ENCODE data around the gene CYB5R4.
A peak's percentile ranks its signal among the peaks of the same experiment; 100 is the strongest.
"Not testable (repeated sequence)": the region's sequence is repeated elsewhere in the genome, so short reads cannot be mapped to it uniquely, and the experiment has no call there.

CYB5R4 gene

DNA sequence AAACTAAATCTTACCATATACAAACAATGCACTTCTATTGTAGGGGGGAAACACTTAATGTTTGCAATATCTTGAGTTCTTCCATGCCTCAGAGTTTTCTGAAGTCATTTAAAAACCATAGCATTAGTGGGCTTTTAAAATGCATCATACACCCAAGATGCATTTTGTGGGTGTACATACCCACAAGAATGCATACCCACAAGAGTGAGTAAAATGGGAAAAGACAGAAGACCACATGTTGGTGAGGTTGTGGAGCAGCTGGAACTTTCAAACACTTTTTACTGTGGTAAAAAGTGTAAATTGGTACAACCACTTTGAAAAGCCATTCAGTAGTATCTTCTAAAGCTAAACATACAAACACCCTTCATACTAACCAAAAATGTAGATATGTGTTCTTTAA, 57.5 kb downstream of the CYB5R4 start:
- DNase-seq, result peak; percentile 10

- no peak for DNase-seq
Measured at GRCh38 chr6:83920017-83920416, 60.5 kb downstream of the CYB5R4 start.

DNA sequence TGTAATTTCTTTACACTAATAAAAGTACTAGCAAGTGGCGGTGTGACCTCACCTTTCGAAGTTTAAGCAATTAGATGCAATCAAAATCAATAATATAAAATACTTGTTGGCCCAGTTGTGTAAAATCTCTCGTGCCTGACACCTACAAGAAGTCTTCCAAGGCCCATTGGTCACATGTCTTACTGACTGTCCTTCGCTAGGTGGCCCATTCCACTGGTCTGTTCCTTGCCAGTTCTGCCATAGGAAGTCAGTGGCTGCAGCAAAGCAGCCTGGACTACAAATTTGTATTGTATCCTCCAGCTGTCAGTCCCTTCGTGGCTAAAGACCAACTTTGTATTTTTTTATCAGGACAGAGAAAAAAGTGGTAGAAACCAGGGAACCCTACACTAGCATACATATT, 61.8 kb downstream of the CYB5R4 start:
- no peak for DNase-seq

DNA sequence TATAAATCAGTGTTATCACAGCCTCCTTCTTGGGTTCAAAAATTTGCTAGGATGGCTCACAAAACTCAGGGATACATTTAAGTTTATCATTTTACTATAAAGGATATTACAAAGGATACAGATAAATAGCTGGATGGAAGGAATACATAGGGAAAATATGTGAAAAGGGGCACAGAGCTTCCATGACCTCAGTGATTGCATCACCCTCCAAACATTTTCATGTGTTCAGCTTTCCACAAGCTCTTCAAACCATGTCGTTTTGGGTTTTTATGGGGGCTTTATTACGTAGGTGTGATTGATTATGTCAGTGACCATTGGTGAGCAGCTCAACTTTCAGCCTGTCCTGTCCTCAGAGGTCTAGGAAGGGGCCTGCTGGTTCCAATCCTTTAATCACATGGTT, 68.0 kb downstream of the CYB5R4 start:
- DNase-seq, result no peak

- no peak for DNase-seq
Measured at GRCh38 chr6:83928286-83928685, 68.8 kb downstream of the CYB5R4 start.

GRCh38 chr6:83946201-83946833, 86.8 kb downstream of the CYB5R4 start:
- DNase-seq, result not testable (repeated sequence)

- DNase-seq, result not testable (repeated sequence)
Measured at GRCh38 chr6:83947983-83948382, 88.5 kb downstream of the CYB5R4 start.

DNA sequence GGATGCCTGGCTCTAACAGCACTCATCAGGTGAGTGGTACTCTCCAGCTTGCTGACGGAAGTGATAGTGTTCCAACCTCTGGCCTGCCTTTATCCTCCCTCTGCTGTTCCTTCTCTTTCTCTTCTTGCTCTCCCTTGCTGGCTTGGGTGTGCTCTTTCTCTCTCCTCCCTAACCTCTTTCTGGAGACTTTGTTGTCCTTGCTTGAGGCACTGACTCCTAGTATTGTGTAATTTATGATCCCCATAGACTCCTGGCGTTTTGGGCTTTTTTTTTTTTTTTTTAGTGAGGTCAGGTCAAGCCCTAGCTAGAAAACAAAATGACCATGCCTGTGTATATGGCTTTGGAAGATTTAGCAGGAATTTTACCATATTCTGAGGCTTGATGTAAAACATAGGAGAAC, 89.4 kb downstream of the CYB5R4 start:
- no peak for DNase-seq

DNA sequence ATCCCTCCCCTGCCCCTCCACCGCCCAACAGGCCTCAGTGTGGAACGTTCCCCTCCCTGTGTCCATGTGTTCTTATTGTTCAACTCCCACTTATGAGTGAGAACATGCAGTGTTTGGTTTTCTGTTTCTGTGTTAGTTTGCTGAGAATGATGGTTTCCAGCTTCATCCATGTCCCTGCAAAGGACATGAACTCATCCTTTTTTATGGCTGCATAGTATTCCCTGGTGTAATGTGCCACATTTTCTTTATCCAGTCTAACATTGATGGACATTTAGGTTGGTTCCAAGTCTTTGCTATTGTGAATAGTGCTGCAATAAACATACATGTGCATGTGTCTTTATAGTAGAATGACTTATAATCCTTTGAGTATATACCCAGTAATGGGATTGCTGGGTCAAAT, 91.9 kb downstream of the CYB5R4 start:
- not testable (repeated sequence) for DNase-seq

GRCh38 chr6:83952830-83953229, 93.3 kb downstream of the CYB5R4 start:
- peak; percentile 27 for DNase-seq

- DNase-seq, result no peak
Measured at GRCh38 chr6:83954371-83954770, 94.9 kb downstream of the CYB5R4 start.

- DNase-seq, result peak; percentile 29
Measured at GRCh38 chr6:83958241-83958685, 98.8 kb downstream of the CYB5R4 start.

DNA sequence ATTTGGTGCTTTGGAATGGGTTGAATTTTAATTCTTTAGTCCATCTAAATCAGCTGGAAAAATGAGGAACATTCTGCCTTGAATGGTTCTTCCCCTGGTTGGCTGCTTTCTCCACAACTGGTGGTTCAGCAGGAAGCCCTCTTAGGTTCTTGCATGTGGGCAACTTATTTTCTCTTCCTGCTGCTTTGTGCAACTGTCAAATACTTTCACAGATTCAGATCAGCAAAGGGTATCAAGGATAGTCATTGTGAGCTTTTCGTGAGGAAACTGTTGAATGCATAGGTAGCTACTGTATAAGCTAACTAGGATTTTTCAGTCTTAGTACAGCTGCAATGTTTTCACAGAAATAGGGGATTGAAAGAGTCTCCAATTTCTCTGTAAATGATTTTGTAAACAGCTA, 101.2 kb downstream of the CYB5R4 start:
- peak; percentile 64 for DNase-seq

DNA sequence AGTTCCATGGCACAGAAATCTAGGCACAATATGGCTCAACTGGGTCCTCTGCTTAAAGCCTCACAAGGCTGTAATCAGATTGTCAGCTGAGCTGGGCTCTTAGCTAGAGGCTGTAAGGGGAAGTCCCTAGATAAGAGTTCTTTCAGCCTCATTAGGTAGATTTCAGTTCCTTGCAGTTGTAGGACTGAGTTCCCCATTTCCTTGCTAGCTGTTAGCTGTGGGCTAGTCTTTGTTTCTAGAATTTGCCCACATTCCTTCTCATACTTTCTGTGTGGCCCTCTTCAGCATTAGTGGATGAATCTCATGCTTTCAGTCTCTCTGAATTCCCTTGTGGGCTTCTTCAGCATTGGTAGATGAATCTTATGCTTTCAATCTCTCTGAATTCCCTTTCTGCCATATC, 103.1 kb downstream of the CYB5R4 start:
- peak; percentile 8 for DNase-seq

- no peak for DNase-seq
Measured at GRCh38 chr6:83966539-83966938, 107.0 kb downstream of the CYB5R4 start.

- no peak for DNase-seq
Measured at GRCh38 chr6:83970582-83970981, 111.1 kb downstream of the CYB5R4 start.

GRCh38 chr6:83974409-83975050, 115.0 kb downstream of the CYB5R4 start:
- DNase-seq, result no peak

DNA sequence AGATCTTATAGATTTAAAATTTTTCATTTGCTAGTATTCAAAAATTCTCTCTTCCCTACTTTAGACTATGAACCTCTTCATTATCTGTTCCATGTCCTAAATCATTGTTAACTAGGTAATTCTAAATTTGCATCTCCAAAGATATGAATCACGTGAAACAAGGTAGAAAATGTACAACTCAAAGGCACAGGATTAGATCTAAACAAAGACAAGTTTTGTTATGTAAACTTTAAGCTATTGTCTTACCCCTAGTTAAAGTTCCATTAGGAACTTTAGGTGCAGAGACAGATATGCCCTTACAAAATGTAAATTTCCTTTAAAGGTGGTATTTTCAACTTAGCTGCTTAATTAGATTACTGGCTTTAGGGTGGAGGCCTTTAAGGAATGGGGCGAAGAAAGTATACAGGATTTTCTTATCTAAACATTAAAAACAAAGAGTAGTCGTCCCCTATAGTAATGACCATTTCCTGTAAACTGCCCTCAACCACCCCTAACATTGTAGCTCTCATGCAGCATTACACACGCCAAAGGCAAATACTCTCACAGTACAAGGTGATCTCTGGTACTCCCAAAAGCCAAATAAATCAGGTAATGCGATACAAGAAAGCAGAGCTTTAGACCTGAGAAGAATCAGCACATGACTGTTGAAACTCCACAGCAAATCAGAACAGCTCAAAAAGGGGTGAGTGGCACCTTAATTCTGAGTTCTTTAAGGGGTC, 116.7 kb downstream of the CYB5R4 start:
- no peak for DNase-seq

DNA sequence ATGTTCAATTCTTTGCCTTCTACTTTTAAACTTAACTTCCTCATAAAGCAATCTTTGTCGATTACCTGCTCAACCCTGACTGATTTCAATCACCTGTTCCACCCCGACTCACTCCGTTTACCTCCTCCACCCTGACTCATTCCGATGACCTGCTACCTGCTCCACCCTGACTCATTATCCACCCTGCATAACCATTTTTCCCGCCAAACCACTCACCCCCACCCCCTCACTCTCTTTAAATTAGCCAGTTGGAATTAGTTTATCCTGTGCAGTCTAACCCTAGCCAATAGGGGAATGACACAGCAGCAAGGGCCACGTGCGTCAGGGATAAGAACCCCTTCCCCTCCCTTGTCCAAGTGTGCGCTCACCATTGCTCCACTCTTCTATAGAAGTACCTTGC, 117.4 kb downstream of the CYB5R4 start:
- DNase-seq, result no peak

DNA sequence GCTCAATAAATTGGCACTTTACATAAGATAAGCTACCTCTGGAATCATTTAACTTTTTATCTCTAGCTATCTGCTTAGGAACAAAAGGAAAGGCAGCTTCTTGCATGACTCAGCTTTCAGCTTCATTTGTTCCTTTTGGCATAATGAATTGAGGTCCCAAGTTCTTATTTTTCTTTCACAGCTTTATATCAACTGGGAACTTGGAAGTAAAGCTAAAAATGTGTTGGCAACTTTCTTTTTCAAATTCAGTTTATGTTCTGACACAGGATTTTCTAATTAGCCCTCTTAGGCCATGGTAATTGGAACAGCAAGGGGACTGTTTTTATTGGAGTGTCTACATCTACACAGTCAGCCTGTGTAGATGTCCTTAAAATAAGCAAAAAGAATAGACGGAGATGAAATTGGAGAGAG, 118.8 kb downstream of the CYB5R4 start:
- DNase-seq, result no peak

DNA sequence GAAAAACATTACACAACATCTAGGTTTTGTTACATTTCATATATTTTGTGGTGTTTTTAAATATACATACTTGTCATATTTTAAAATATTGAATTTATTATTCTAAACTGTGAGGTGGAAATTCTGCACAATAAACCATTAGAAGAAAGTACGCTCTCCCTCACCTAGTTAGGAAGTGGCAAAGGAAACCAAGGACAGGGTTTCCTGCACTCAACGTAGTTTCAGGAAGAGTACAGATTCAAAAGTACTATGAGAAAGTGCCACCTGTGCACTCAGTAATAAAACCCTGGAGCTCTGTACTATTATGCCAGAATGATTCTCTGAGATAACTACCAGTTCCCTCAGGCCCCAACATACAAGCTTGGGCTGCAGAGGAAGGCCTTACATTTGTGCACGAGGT, 119.5 kb downstream of the CYB5R4 start:
- no peak for DNase-seq

DNA sequence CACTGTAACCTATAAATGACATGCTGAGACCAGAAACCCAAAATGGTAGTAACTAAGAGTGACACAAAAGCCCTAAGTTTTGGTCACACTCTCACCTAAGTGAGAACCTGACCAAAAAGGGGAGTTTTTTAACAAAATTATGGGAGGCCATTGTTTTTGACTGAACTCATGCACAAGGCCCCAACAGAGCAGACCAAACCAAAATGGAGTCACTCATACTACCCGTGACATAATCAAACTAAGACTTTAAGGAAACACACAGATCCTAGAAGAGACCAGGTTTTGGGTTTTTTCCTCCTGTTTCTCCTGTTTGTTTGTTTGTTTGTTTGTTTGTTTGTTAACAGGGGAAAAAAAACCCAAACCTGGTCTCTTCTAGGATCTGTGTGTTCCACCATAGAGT, 124.9 kb downstream of the CYB5R4 start:
- DNase-seq, result no peak

GRCh38 chr6:83985308-83985713, 125.8 kb downstream of the CYB5R4 start:
- DNase-seq, result no peak

DNA sequence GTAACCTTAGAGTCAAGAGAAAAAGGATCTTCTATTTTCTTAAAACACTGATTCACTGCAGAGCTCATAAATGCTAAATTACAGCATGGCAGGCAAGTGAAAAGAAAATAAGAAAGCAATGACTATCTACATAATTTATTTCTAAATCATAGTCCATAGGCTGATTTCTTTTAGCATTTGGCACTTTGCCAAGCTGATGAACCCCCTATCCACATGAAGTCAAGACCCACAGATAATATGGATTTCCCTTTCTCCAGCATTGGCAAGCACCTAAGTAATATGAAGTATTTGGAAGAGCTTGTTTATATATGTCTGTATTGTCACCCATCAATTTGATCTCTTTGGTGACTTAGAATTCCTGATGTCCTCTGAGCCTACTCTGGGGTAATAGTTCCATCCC, 126.2 kb downstream of the CYB5R4 start:
- no peak for DNase-seq
